HepG2 (cell line): ENCODE results near the gene ETS1. TPM values are rescaled to one million over a fixed set of nuclear protein-coding genes. Genes with fewer than 3 reads are reported as not detected.

Experiments
- ATAC-seq: fragments of 200-7000 bp; cut with Tn5 transposase; 3 replicates; pipeline ENCODE4 v1.9.1; 2020; ENCODE audit warnings: mild to moderate bottlenecking, moderate library complexity
- BruUV-seq: library from RNA; stranded (reverse); fragments of 400-500 nt; replicated peaks from 2 replicates; lab custom pipeline; 2021; lab: Mats Ljungman, UMichigan
- CTCF ChIA-PET: fragments of 300-600 bp; formaldehyde crosslinking; extraction: SDS; loops from one replicate; lab custom pipeline; 2021; ENCODE audit warnings: low total read pairs, inconsistent platforms, low intra/inter-chr PET ratio; lab: Yijun Ruan, JAX
- POLR2A ChIA-PET: fragments of 350-600 bp; sonication (Branson Sonifier 250); formaldehyde crosslinking; loops from one replicate; lab custom pipeline; 2020; ENCODE audit warnings: antibody characterized with exemption, inconsistent platforms; lab: Yijun Ruan, JAX
- DNase-seq: peaks from one replicate; pipeline ENCODE4 v3.0.0-alpha.2; 2015; ENCODE audit warnings: low spot score
- FAIRE-seq: peaks from 3 replicates; lab custom pipeline; 2011; peaks lifted over from hg19 to GRCh38; lab: Jason Lieb, UNC
- H2AFZ ChIP-seq: one replicate; pipeline ENCODE4 v1.6.1; 2011; ENCODE audit warnings: low read length, inconsistent platforms
- H3K27ac ChIP-seq: fragments of 300-600 bp; 3 replicates; pipeline ENCODE4 v1.8.0; 2011; ENCODE audit warnings: mixed run types, mild to moderate bottlenecking, mixed read lengths, low read length, inconsistent platforms; ENCODE audit not compliant: insufficient read depth; ENCODE audit errors: extremely low read length
- H3K27me3 ChIP-seq, 2 experiments: fragments of 200-600 bp in 1 of 2; 2 replicates in 1 of 2; 3 replicates in 1 of 2; pipeline versions ENCODE4 v1.6.0 to v1.8.0; 2011; ENCODE audit warnings: low read length in 2 of 2, mild to moderate bottlenecking in 2 of 2, moderate library complexity in 2 of 2, inconsistent platforms in 1 of 2; ENCODE audit not compliant: insufficient read depth in 2 of 2, control insufficient read depth in 1 of 2
- H3K36me3 ChIP-seq, 2 experiments: fragments of 200-600 bp in 1 of 2; replicated peaks in 1 of 2; 2 replicates in 1 of 2; 3 replicates in 1 of 2; pipeline versions ENCODE4 v1.5.1 to v1.8.0; 2011; ENCODE audit warnings: low read length in 2 of 2, inconsistent platforms in 1 of 2; ENCODE audit not compliant: insufficient read depth in 2 of 2, control insufficient read depth in 1 of 2
- H3K4me1 ChIP-seq: 2 replicates; pipeline ENCODE4 v1.5.1; 2012; ENCODE audit warnings: low read length, inconsistent platforms; ENCODE audit not compliant: insufficient read depth
- H3K4me2 ChIP-seq: 2 replicates; pipeline ENCODE4 v1.6.0; 2011; ENCODE audit warnings: low read depth, low read length, inconsistent platforms
- H3K4me3 ChIP-seq, 3 experiments: fragments of 200-600 bp in 1 of 3; sonication (generic), shearing (Covaris generic) in 1 of 3; replicated peaks in 1 of 3; 2 replicates each; pipeline ENCODE4 v1.5.1; 2011 to 2016; ENCODE audit warnings: low read length in 3 of 3, inconsistent platforms in 2 of 3, low read depth in 2 of 3, mild to moderate bottlenecking in 2 of 3, control low read depth in 1 of 3, mixed read lengths in 1 of 3; ENCODE audit not compliant: insufficient read depth in 1 of 3
- H3K79me2 ChIP-seq: one replicate; pipeline ENCODE4 v1.6.1; 2011; ENCODE audit warnings: low read length, inconsistent platforms; ENCODE audit not compliant: insufficient read depth
- H3K9ac ChIP-seq: 2 replicates; pipeline ENCODE4 v1.6.0; 2011; ENCODE audit warnings: mild to moderate bottlenecking, low read depth, low read length, inconsistent platforms; ENCODE audit not compliant: insufficient read depth
- H3K9me3 ChIP-seq: 2 replicates; pipeline ENCODE4 v1.5.1; 2012; ENCODE audit warnings: mild to moderate bottlenecking, low read length
- H4K20me1 ChIP-seq: 2 replicates; pipeline ENCODE4 v1.6.0; 2011; ENCODE audit warnings: inconsistent platforms, mild to moderate bottlenecking, low read length, moderate library complexity; ENCODE audit not compliant: insufficient read depth
- GATA4 ChIP-seq: sonication (generic); IDR thresholded peaks from 2 replicates; pipeline ENCODE4 v1.6.1; 2016; ENCODE audit warnings: antibody characterized with exemption, low read depth, borderline replicate concordance
- TBX2 ChIP-seq: sonication (generic); formaldehyde crosslinking; IDR thresholded peaks from 2 replicates; pipeline ENCODE4 v1.5.0; 2020; ENCODE audit warnings: missing genetic modification reagents, mild to moderate bottlenecking, borderline replicate concordance
- WGBS: methylation state at CpG from one replicate; pipeline ENCODE4 v1.1.6; 2017; ENCODE audit warnings: low lambda C conversion rate; 5-methylcytosine and 5-hydroxymethylcytosine counted together
- in situ Hi-C: cut with HindIII; loops from 2 replicates; pipeline ENCODE4 v1.10.0; 2017; ENCODE audit warnings: low pct_unique_long_range_greater_than_20kb; ENCODE audit not compliant: extremely low pct_ligation_motif_present
- intact Hi-C: fragments of 100-400 bp; cut with micrococcal nuclease; formaldehyde crosslinking; loops from one replicate; pipeline ENCODE4 v1.10.0; 2022; ENCODE audit not compliant: unreplicated experiment
- polyA plus RNA-seq, 8 experiments: library from polyadenylated mRNA; depleted of rRNA in 3 of 8; stranded (reverse) in 7 of 8; unstranded in 1 of 8; fragments of >200 nt; fragmentation: Illumina TruSeq in 4 of 8; extraction: Trizol in 4 of 8; gene quantifications; 2 replicates each; pipeline versions ENCODE4 v1.2.1 to v1.2.3, GENCODE V29; 2011 to 2016; ENCODE audit warnings: low read depth in 4 of 8, missing spikeins in 1 of 8, mixed read lengths in 1 of 8; ENCODE audit not compliant: insufficient read depth in 1 of 8
- total RNA-seq, 5 experiments: library from RNA; depleted of rRNA; stranded (reverse); fragments of >200 nt; fragmentation: Illumina TruSeq; extraction: Trizol; gene quantifications; 2 replicates each; pipeline ENCODE4 v1.2.3, GENCODE V29; 2016; ENCODE audit warnings: low read depth in 1 of 5
- TF ChIP-seq, protein P1 (sequence below): sonication (generic); formaldehyde crosslinking; IDR thresholded peaks from 2 replicates; pipeline ENCODE4 v1.4.0; 2020; ENCODE audit warnings: missing genetic modification reagents, borderline replicate concordance
- TF ChIP-seq, protein P2 (sequence below): sonication (generic); formaldehyde crosslinking; IDR thresholded peaks from 2 replicates; pipeline ENCODE4 v1.4.0; 2020; ENCODE audit warnings: mild to moderate bottlenecking, missing genetic modification reagents

Gene ETS1
- total and polyA plus RNA-seq, 2 of the 13 experiments (the other 11 are each of a cell fraction or from before 2014, with no cell fraction given), result 0.18 to 0.34 TPM

DNA sequence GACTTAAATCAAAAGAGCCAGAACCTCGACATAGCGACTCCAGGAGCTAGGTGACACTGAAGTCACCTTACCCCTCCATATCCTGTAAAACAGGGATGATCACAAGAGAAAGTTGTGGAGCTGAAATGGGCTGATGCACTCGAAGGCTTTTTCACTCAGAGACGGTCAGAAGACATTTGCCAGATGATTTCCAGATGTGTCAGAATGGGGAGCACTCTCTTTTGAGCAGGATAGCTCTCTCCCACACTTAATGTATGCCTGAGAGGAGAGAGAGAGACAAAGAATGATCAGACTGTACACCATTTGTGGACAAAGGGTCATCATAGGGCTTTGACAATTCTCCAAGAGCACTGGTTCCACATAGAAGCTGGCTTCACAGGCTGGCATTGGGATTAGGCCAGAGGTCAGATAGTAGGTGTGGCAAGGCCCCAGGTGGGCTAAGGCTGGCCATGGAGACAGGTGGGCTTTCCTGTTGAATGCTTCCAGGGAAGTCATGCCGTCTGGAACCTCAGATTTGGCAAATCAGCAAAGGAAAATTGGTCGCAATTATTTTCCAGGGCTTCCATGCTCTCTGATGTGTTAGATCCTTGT lies 42.3 kb upstream of the ETS1 start (continued):
- TF ChIP-seq, protein P1, sequence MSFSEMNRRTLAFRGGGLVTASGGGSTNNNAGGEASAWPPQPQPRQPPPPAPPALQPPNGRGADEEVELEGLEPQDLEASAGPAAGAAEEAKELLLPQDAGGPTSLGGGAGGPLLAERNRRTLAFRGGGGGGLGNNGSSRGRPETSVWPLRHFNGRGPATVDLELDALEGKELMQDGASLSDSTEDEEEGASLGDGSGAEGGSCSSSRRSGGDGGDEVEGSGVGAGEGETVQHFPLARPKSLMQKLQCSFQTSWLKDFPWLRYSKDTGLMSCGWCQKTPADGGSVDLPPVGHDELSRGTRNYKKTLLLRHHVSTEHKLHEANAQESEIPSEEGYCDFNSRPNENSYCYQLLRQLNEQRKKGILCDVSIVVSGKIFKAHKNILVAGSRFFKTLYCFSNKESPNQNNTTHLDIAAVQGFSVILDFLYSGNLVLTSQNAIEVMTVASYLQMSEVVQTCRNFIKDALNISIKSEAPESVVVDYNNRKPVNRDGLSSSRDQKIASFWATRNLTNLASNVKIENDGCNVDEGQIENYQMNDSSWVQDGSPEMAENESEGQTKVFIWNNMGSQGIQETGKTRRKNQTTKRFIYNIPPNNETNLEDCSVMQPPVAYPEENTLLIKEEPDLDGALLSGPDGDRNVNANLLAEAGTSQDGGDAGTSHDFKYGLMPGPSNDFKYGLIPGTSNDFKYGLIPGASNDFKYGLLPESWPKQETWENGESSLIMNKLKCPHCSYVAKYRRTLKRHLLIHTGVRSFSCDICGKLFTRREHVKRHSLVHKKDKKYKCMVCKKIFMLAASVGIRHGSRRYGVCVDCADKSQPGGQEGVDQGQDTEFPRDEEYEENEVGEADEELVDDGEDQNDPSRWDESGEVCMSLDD (CRISPR knock-in tag), result no peak

GRCh38 chr11:128628686-128629085 lies 41.3 kb upstream of the ETS1 start:
- CTCF ChIA-PET, result no interaction called here
- TF ChIP-seq, protein P2, sequence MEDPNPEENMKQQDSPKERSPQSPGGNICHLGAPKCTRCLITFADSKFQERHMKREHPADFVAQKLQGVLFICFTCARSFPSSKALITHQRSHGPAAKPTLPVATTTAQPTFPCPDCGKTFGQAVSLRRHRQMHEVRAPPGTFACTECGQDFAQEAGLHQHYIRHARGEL (CRISPR knock-in tag), result no peak
- no peak for TF ChIP-seq TBX2 (CRISPR knock-in tag)
- TF ChIP-seq GATA4, result no peak
- Histone ChIP-seq H3K36me3 (no peaks in the 10 kb centered on the region), H3K4me3 (no peak overlapping the region), H2AFZ (no peak overlapping the region), H3K4me1 (no peaks in the 10 kb centered on the region), H4K20me1 (no peaks in the 10 kb centered on the region), H3K27ac (no peak overlapping the region), H3K79me2 (no peaks in the 10 kb centered on the region), H3K4me2 (no peak overlapping the region), H3K27me3 (peaks cover 1 to 37% of the 10 kb centered on the region in 2 experiments; a peak in 3 of 5 replicates), H3K9me3 (no peaks in the 10 kb centered on the region), H3K9ac (no peak overlapping the region)
- POLR2A ChIA-PET, result no interaction called here
- no TSS peak for BruUV-seq
- FAIRE-seq (no peak), DNase-seq (no peak), ATAC-seq (no peak)
- in situ Hi-C loops, result loop anchor here (5.0 kb wide), 2 partner anchors 341 to 451 kb away; no protein-coding TSS in a partner anchor
- WGBS, result 17% methylated on average over 7 of the region's 7 CpGs
- intact Hi-C loops, result no loop called here
